HUES48 (cell line): ENCODE results near the gene C7orf57.
A peak's percentile ranks its signal among the peaks of the same experiment; 100 is the strongest.
"Not testable (repeated sequence)": the region's sequence is repeated elsewhere in the genome, so short reads cannot be mapped to it uniquely, and the experiment has no call there.

Experiments used
- H3K27ac ChIP-seq: one replicate; pipeline ENCODE4 v1.7.0; 2013; ENCODE audit warnings: low read depth, low read length, inconsistent platforms
- H3K27me3 ChIP-seq: 2 replicates; pipeline ENCODE4 v1.6.1; 2013; ENCODE audit warnings: mild to moderate bottlenecking, low read length; ENCODE audit not compliant: control insufficient read depth, insufficient read depth
- H3K36me3 ChIP-seq: 2 replicates; pipeline ENCODE4 v1.6.1; 2013; ENCODE audit warnings: low read length; ENCODE audit not compliant: control insufficient read depth, insufficient read depth
- H3K4me1 ChIP-seq: 2 replicates; pipeline ENCODE4 v1.6.1; 2013; ENCODE audit warnings: mild to moderate bottlenecking, low read length; ENCODE audit not compliant: control insufficient read depth, insufficient read depth
- H3K4me3 ChIP-seq: 2 replicates; pipeline ENCODE4 v1.5.1; 2013; ENCODE audit warnings: mild to moderate bottlenecking, low read depth, low read length
- H3K9ac ChIP-seq: 2 replicates; pipeline ENCODE4 v1.6.1; 2013; ENCODE audit warnings: mild to moderate bottlenecking, low read depth, low read length, moderate library complexity
- H3K9me3 ChIP-seq: 2 replicates; pipeline ENCODE4 v1.6.1; 2013; ENCODE audit warnings: low read length; ENCODE audit not compliant: control insufficient read depth, insufficient read depth

The C7orf57 gene

GRCh38 chr7:48053736-48054135 is 18.4 kb downstream of the C7orf57 start:
- Histone ChIP-seq H3K9ac (no peak overlapping the region), H3K27me3 (no peaks in the 10 kb centered on the region), H3K4me3 (no peak overlapping the region), H3K36me3 (no peaks in the 10 kb centered on the region), H3K9me3 (no peaks in the 10 kb centered on the region), H3K27ac (no peak overlapping the region), H3K4me1 (no peaks in the 10 kb centered on the region; the same call in 1 of the 2 replicates)

DNA sequence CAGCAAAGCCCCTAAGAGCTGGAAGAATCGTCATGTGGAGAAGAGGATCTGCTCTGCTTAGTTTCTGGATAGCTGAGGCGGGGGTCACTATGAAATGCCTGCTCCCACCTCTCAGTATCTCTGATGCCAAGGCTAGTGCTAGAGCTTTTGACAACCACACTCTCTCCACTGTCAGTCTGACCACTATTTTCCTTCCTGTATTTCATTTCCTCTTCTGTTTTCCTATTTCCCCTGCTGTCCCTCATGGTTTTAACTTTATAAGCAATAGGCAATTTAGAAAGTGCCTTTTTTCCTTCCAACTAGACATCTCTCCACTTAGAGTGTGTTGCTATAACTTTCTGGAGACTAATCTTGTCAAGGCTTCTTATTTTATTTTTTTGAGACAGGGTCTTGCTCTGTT is 23.6 kb downstream of the C7orf57 start:
- Histone ChIP-seq H3K9ac (no peak overlapping the region), H3K4me1 (no peaks in the 10 kb centered on the region), H3K27me3 (no peaks in the 10 kb centered on the region), H3K4me3 (no peak overlapping the region), H3K36me3 (no peaks in the 10 kb centered on the region), H3K9me3 (no peaks in the 10 kb centered on the region), H3K27ac (no peak overlapping the region)

GRCh38 chr7:48059706-48060105 is 24.4 kb downstream of the C7orf57 start:
- H3K4me3 ChIP-seq = no peak overlapping the region
- H3K27ac ChIP-seq = no peak overlapping the region
- H3K9me3 ChIP-seq = no peaks in the 10 kb centered on the region
- no peaks in the 10 kb centered on the region for H3K36me3 ChIP-seq
- no peak overlapping the region for H3K9ac ChIP-seq
- no peaks in the 10 kb centered on the region for H3K4me1 ChIP-seq
- no peaks in the 10 kb centered on the region for H3K27me3 ChIP-seq

DNA sequence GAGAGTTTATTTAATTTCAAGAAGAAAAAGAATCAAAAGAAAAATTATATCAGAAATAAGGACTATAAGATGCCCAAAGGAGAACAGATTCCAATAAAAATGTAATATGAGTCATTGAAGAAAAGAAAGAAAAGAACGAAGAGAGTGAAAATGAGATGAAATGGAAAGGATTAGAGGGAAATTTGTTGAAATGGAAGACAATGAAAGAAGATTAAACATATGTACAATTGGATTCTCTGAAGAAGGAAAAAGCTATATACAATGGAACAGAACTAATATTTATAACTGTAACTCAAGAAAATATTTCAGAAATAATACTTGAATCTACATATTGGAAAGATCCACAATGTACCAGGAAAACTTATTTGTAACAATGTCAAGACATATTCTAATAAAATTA is 28.6 kb downstream of the C7orf57 start:
- Histone ChIP-seq H3K4me3 (no peak overlapping the region), H3K4me1 (no peaks in the 10 kb centered on the region), H3K9ac (no peak overlapping the region), H3K9me3 (no peaks in the 10 kb centered on the region), H3K27me3 (no peaks in the 10 kb centered on the region), H3K36me3 (no peaks in the 10 kb centered on the region), H3K27ac (no peak overlapping the region)

- Histone ChIP-seq H3K4me1 (no peaks in the 10 kb centered on the region), H3K27me3 (no peaks in the 10 kb centered on the region), H3K27ac (no peak overlapping the region), H3K4me3 (no peak overlapping the region), H3K9ac (no peak overlapping the region), H3K9me3 (peaks cover 5% of the 10 kb centered on the region; the same call in 1 of the 2 replicates), H3K36me3 (no peaks in the 10 kb centered on the region)
These were observed 32.1 kb downstream of the C7orf57 start for GRCh38 chr7:48067475-48067874.

GRCh38 chr7:48074204-48074654 is 38.9 kb downstream of the C7orf57 start:
- no peaks in the 10 kb centered on the region for H3K4me1 ChIP-seq
- H3K27ac ChIP-seq = no peak overlapping the region
- no peak overlapping the region for H3K4me3 ChIP-seq
- H3K36me3 ChIP-seq = no peaks in the 10 kb centered on the region
- peaks cover 5% of the 10 kb centered on the region; the same call in 1 of the 2 replicates for H3K9me3 ChIP-seq
- no peak overlapping the region for H3K9ac ChIP-seq
- H3K27me3 ChIP-seq = no peaks in the 10 kb centered on the region

GRCh38 chr7:48077423-48077822 is 42.1 kb downstream of the C7orf57 start:
- Histone ChIP-seq H3K4me3 (no peak overlapping the region), H3K9me3 (0 out of 2 replicates have a peak, but pooled peaks cover 3% of the 10 kb centered on the region), H3K36me3 (no peaks in the 10 kb centered on the region), H3K27me3 (no peaks in the 10 kb centered on the region), H3K9ac (no peak overlapping the region), H3K27ac (no peak overlapping the region), H3K4me1 (0 out of 2 replicates have a peak, but pooled peaks cover 6% of the 10 kb centered on the region)

DNA sequence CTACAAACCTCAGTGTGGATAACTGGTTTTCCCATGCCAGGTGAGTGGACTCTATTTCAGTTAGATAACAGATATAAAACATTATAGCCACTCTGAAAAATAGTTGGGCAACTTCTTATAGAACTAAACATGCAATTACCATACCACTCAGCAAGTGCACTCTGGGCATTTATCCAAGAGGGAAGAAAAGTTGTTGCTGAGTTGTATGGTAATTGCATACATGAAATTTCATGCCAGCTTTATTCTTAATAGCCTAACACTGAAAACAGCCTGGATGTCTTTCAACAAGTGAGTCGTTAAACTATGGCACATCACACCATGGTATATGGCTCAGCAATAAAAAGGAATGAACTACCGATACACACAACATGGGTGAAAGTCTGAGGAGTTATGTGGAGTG is 43.1 kb downstream of the C7orf57 start:
- no peak overlapping the region for H3K9ac ChIP-seq
- no peak overlapping the region for H3K27ac ChIP-seq
- no peaks in the 10 kb centered on the region for H3K27me3 ChIP-seq
- 0 out of 2 replicates have a peak, but pooled peaks cover 3% of the 10 kb centered on the region for H3K9me3 ChIP-seq
- H3K4me1 ChIP-seq = 0 out of 2 replicates have a peak, but pooled peaks cover 6% of the 10 kb centered on the region
- H3K4me3 ChIP-seq = no peak overlapping the region
- H3K36me3 ChIP-seq = no peaks in the 10 kb centered on the region

DNA sequence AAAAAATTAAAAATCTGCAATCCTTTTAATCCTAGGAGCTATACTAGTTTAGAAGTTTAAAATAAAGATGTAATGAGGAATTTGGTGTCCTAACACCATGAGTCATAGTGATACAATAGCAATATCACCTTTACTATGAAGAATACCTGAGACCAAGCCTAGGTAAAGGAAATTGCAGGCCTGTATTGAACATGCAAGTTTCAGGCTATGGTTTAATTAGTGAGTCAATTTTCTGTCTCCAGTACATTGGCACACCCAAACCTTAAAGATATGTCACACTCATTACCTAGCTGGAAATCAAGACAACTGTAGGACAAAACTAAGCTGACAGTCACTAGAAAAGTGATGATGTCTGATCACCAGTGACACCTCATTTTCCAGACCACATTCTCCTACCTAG is 47.0 kb downstream of the C7orf57 start:
- not testable (repeated sequence) for H3K4me3 ChIP-seq, H3K9me3 ChIP-seq, H3K36me3 ChIP-seq, H3K9ac ChIP-seq, H3K27me3 ChIP-seq, H3K27ac ChIP-seq
- peaks cover 22% of the 10 kb centered on the region for H3K4me1 ChIP-seq

DNA sequence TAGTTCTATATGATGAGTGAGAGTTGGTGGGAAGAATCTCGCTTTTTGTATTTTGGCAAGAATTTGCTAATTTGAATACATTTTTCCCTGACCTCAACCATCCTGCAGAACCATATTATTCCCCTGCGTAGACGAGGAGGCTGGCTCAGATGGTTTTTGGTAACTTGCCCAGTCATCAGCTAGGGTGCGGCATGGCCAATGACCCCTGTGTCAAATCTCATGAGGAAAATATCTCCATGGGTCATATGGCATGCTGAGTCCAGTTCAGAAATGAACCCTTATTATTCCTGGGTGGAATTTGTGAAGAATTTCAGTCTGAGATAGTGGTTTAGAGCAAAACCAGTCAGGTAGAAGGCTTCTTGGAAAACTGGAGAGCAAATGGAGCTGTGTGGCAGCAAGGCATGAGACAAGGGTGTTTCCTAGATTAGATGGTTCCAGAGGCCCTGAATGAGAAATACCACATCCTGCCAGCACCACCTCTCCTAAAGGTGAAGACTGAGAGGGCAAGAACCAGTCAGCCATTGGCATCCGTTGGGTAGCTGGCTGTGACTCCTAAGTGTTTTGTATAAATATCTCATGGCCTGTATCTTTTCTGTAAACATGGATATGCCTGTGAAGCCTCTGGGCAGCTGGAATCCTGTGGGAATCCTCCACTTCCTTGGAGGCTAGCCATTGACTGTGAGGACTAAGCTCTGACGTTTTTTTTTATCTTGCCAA is 47.9 kb downstream of the C7orf57 start:
- Histone ChIP-seq H3K4me1 (peaks cover 23% of the 10 kb centered on the region), H3K27ac (peak overlapping the region; percentile 1)

DNA sequence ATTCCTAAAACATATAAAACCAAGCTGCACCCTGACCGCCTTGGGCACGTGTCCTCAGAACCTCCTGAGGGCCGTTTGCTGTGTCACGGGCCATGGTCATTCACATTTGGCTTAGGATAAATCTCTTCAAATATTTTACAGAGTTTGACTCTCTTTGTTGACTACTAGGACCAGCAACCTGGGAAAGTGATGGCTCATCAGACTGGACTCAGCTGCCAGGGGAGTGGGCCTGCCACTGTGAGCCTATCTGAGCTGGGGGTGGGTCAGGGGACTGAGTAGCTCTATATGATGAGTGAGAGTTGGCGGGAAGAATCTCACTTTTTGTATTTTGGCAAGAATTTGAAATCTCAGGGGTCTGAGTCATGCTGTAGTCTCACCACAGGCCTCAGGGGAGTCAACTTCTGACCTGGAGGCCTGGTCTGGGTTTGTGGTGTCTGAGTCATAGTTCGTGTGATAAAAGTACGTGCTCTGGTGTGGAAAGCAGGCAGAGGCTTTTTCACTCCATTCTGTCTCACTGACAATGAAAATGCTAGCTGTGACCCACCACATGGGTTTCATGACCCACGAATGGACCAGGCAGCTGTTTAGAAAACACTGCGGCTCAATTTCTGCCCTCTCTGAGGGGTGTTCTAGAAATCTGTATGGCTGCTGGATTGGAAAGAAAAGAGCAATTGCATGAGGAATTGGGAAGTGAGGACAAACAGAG is 49.5 kb downstream of the C7orf57 start:
- H3K9ac ChIP-seq = no peak overlapping the region

More for the DNA sequence above, 47.9 kb downstream of the C7orf57 start:
- H3K4me3 ChIP-seq = no peak overlapping the region
- H3K36me3 ChIP-seq = no peaks in the 10 kb centered on the region
- H3K9ac ChIP-seq = no peak overlapping the region
- 0 out of 2 replicates have a peak, but pooled peaks cover 3% of the 10 kb centered on the region for H3K9me3 ChIP-seq
- H3K27me3 ChIP-seq = no peaks in the 10 kb centered on the region

More for the DNA sequence above, 49.5 kb downstream of the C7orf57 start:
- H3K36me3 ChIP-seq = no peaks in the 10 kb centered on the region
- peak overlapping the region; percentile 85 for H3K27ac ChIP-seq
- no peaks in the 10 kb centered on the region for H3K27me3 ChIP-seq
- H3K9me3 ChIP-seq = 0 out of 2 replicates have a peak, but pooled peaks cover 3% of the 10 kb centered on the region
- no peak overlapping the region for H3K4me3 ChIP-seq
- peaks cover 23% of the 10 kb centered on the region for H3K4me1 ChIP-seq
